ENCODE data around the gene HDHD3.
"Not testable (repeated sequence)": the region's sequence is repeated elsewhere in the genome, so short reads cannot be mapped to it uniquely, and the experiment has no call there.

HDHD3 gene

DNA sequence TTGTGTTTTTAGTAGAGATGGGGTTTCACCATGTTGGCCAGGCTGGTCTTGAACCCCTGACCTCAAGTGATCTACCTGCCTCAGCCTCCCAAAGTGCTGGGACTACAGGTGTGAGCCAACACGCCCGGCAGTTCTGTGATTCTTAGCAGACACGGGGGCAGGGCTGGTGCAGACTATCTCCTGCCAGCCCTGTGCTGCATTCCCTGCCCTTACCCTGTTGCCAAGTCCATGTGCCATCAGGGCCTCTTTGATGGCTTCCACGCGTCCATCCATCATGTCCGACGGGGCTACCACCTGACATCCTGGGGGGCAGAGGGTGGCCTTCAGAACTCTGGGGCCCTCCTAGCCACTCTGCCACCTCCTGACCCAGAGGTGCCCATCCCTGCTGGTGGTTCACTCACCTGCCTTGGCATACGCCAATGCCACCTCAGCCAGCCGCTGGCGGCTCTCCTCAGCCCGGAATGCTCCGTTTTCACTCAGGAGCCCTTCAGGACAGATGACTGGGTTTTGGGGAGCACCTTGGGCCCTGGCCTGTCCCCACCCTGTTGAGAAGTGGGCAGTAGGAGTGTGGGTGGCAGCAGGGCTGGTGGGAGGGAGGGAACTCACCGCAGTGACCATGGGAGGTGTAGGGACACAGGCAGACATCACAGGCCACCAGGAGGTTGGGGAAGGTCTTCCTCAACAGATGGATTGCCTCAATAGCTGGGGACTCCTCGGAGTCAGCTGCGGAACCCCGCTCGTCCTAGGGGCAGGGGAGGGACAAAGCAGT lies 13.6 kb upstream of the HDHD3 start:
- no peak for DNase-seq (ENCODE audit: low read depth, low spot score)

DNA sequence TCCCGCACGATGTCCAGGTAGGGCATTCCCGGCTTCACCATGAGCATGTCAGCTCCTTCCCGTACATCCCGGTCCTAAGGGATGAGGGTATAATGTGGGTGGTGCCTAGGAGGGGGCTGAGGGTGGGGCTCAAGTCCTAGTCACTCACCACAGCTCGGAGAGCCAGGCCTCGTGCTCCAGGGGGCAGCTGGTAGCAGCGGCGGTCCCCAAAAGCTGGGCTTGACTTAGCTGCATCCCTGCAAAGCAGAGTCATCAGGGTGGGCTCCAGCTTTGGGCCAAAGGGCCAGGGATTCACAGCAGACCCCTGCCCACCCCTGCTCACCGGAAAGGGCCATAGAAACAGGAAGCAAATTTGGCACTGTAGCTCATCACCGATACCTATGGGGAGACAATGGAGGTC lies 12.7 kb upstream of the HDHD3 start:
- DNase-seq (ENCODE audit: low read depth, low spot score): no peak

DNA sequence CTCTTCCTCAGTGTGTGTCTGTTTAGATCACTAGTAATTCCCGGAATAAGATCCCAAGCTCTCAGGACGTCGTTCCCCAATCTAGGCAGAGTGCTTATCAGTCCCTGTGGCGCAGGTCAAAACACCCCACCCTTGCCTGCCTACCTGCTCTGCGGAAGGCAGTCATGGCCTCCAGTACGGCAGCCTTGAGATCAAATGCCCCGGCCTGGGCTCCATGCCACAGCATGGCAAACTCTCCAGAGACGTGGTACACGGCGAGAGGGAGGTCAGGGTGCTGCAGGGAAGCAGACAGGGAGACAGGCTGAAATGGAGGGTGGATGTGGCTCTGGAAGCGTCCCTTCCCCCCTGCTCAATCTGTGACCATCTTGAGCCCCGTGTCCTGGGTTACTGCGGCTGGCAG lies 12.0 kb upstream of the HDHD3 start:
- no peak for DNase-seq (ENCODE audit: low read depth, low spot score)

DNA sequence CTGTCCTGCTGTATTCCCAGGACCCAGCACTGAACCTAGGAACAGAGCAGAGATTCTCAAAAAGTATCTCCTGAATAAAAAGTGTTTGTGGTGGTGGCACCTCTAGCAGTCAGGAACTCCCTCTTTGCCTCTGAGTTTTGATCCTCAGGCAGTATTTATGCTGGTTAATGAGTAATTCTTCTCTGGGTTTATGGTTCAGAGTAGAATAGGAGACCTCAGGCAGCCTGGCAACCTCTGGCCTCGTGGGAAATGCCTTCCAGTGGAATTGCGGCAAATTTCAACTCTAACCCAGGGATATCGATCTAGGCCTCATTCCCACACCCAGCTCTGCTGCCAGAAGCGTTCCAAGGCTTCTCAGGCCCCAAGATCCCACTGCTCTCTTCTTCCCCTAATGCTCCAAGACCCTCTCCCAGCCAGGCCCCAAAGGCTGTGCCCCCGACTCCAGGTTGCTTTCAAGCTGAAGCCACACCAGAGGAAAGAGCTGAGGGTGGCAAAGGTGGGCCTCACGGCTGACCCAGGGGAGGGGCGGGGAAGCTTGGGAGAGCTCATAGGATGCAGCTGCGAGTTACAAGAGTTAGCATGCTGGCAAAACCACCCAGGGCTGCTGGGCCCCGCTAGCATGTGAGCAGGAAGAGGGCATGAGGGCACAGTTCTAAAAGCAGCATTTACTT lies 10.9 kb upstream of the HDHD3 start:
- DNase-seq (ENCODE audit: low read depth, low spot score): no peak

DNA sequence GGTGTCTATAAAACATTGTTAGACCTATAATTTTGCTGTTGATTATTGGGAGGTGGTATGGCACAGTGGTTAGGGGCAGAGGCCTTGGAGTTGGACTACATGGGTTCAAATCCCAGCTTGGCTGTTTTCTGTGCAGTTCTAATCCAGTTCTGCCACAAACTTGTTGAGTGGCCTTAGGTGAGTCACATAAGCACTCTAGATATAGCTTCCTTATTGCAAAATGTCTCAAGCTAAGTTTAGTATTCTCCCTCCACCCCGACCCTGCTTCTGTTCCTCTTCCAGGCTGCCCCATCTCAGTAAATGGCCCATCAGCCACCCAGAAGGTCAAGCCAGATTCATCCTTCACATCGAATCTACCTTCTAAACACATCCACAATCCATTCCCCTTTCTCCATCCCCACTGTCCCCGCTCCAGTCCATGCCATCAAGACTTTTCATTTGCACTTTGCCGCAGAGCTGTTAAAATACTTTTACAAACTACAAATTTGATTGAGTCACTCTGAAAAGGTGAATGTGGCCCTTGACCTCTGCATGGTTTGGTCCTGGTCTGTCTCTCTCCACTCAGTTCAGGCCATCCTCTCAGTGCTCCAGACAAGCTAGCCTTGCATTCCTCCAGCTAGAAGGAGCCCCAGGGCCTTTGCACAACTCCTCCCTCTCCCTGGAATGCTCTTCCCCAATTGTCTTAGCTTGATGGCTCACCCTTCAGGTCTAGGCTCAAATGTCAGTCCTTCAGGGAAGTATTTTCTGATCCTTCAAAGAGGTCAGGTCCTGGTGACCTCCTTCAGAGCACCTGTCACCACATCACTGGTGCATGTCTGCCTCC lies 10.0 kb upstream of the HDHD3 start:
- no peak for DNase-seq (ENCODE audit: low read depth, low spot score)

DNA sequence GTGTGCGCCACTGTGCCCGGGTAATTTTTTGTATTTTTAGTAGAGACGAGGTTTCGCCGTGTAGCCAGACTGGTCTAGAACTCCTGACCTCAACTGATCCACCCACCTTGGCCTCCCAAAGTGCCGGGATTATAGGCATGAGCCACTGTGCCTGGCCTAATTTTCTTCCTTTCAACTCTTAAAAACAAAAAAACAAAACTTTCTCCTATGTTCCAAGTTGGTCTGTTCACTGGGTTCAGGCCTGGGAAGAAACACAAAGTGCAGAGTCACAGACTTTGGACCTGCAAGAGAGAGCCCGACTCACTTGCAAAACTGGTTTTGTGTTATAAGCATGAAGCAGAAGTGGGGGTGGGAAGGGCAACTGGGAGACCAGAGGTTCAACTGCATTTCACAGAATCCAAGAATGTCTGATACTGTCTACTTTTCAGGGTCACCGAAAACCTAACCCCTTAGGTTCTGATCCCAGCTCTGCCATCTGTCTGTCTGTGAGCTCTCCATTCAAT lies 5.2 kb upstream of the HDHD3 start:
- no peak for DNase-seq (ENCODE audit: low read depth, low spot score)

DNA sequence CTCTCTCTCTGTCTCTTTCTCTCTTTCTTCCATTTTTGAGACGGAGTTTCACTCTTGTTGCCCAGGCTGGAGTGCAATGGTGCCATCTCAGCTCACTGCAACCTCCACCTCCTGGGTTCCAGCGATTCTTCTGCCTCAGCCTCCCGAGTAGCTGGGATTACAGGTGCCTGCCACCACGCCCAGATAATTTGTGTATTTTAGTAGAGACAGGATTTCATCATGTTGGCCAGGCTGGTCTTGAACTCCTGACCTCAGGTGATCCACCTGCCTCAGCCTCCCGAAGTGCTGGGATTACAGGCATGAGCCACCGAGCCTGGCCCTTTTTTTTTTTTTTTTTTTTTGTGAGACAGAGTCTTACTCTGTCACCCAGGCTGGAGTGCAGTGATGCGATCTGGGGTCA lies 4.7 kb upstream of the HDHD3 start:
- DNase-seq (ENCODE audit: low read depth, low spot score): not testable (repeated sequence)

DNA sequence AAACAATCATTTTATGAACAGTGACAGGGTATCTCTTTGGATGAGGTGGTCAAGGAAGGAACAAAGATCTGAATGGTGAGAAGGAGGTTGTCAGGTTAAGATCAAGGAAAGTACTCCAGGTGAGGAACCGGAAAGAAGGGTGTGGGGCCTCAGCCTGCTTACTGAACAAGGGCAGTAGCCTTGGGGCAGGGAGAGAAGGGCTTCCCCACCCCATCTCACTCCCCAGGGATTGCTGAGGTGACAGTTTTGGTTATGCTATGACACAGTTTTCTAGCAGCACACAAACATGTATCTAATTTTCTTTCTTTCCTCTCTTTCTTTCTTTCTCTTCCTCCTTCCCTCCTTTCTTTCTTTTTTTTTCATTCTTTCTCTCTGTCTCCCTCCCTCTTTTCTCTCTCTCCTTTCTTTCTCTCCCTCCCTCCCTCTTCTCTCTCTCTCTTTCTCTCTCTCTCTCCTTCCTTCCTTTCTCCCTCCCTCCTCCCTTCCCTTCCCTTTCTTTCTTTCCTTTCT lies 4.1 kb upstream of the HDHD3 start:
- DNase-seq (ENCODE audit: low read depth, low spot score): no peak

DNA sequence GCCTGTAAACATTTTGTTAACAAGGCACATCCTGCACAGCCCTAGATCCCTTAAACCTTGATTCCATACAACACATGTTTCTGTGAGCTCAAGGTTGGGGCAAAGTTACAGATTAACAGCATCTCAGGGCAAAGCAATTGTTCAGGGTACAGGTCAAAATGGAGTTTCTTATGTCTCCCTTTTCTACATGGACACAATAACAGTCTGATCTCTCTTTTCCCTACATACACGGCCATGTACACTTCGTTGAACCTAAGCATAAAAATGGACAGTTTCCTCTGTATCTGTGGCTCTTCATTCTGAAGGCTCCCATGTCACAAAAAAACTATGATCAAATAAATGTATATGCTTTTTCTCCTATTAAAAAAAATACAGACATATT lies 3.0 kb upstream of the HDHD3 start:
- not testable (repeated sequence) for DNase-seq (ENCODE audit: low read depth, low spot score)

DNA sequence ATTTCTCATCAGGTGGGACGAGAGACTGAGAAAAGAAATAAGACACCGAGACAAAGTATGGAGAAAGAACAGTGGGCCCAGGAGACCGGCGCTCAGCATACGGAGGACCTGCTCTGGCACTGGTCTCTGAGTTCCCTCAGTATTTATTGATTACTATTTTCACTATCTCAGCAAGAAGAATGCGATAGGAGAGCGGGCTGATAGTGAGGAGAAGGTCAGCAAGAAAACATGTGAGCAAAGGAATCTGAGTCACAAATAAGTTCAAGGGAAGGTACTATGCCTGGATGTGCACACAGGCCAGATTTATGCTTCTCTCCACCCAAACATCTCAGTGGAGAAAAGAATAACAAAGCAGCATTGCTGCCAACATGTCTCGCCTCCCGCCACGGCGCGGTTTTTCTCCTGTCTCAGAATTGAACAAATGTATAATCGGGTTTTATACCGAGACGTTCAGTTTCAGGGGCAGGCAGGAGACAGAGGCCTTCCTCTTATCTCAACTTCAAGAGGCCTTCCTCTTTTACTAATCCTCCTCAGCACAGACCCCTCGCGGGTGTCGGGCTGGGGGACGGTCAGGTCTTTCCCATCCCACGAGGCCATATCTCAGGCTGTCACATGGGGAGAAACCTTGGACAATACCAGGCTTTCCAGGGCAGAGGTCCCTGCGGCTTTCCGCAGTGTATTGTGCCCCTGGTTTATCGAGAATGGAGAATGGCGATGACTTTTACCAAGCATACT lies 2.5 kb upstream of the HDHD3 start:
- DNase-seq (ENCODE audit: low read depth, low spot score): not testable (repeated sequence)

DNA sequence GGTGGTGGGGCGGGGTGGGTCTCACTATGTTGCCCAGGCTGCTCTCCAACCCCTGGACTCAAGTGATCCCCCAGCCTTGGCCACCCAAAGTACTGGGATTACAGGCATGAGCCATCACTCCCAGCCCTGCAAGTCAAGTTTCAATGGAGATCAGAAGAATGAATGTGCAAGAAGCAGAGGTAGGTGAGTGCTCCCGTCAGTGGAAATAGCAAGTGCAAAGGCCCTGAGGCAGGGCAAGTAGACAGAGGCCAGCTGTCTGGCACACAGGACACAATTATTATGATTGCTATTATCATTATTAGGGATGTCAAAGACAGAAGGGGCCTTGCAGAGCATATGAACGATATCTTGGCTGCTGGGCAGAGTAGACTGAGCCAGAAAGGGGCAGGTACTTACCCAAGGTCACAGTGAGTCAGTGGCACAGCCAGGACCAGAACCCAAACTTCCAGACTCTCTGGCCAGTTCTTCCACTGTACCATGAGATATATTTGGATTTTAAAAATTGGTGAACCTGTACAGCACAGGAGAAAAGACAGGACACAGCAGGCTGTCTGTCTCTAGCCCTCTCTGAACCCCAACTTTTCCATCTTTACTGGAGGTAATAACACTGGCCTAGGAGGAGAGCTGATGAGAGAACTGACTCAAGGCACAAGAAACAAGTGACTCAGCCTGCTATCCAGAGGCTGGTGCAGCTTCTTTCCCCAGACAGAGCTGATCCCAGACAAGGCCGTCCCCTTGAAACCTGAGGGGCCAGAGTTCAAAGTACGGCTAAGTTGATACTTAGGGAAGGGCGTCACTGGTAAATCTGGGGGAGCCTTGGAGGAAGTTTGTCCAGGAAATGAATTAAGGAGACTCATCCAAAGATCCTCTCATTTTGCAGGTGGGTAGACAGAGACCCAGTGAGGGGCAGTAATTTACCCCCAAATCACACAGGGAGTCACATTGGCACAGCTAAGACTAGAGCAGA lies 1.4 kb downstream of the HDHD3 start:
- DNase-seq (ENCODE audit: low read depth, low spot score): no peak

DNA sequence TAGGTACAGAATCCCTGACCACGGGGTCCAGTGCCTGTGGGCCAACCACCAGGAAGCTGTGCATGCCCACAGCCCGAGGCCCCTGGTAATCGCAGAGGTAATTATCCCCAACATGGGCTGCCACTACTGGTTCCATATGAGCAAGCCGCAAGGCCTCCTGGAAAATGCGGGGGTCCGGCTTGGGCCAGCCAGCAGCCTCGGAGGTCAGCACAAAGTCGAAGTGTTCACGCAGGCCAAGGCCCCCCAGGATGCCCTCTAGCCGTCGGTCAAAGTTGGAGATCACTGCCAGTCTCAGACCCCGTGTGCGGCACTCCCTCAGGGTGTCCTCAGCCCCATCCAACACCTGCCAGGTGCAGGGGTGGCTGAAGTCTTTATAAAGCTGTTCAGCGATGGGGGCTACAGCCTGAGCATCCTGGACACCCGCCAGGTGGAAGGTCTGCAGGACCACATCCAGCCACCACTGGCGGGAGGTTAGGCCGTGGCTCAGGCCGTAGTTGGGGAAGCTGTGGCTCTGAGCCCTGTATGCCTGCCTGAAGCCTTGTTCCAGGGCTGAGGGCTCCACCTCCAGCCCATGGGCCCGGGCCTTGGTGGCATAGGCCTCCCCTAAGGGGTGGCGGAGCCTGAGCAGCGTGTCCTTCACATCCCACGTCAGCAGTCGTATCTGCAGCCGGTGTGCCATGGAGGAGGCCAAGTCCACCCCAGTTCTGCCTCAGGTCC lies 3.0 kb downstream of the HDHD3 start:
- DNase-seq (ENCODE audit: low read depth, low spot score): no peak

DNA sequence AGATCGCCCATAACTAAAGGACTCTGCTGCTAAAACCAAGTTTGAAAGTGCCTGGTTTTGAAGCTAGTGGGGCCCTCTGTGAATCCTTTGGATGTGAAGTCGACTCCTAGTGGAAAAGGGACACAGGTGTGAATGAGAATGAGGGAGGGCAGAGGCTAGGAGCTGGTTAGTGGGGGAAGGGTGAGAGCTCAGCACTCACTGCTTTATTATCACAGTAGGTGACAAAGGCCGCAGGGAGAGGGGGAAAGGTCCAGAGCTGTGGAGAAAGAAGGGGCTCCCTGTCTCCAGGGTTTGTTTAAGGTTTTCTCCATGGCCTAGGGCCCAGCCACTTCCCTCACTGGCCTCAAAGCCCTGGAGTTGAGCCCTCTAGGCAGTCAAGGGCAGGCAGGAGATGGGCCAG lies 3.5 kb downstream of the HDHD3 start:
- no peak for DNase-seq (ENCODE audit: low read depth, low spot score)

DNA sequence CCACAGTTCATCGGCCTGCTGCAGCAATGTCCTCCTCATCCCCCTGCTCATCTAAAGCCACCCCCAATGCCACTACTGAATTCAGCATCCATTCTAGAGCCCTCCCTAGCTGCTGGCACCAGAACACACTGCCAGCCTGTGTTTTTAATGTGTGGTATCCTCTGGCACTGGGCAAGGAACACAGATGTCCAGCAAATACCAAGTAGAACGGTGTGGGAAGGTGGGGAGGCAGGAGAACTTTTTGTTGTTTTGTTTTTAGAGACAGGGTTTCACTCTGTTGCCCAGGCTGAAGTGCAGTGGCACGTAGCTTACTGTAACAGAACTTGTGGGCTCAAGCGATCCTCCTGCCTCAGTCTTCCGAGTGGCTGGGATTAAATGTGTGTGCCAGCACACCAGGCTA lies 4.7 kb downstream of the HDHD3 start:
- no peak for DNase-seq (ENCODE audit: low read depth, low spot score)

DNA sequence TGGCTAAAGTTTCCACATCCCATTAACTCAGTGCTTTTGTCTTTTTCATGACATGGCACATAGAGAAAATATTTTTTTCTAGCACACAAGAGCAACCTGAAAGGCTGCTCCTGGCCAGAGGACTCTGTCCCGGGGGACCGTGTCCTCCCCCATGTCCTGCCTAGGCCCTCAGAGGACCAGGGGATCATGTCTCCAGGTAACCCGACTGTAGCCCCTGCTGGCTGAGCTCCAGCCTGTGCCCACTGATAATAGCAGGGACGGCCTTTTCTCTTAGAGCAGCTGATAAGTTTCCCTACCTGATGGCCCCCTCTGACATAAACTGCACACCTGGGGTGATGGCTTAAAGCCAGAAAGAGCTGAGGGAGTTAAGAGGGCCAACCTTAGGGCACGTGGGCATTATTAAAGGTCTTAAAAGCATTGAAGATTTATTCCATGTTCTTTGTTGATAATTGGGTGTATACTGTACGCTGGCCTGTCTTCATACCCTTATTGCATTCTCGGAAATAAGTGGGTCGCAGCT lies 5.9 kb downstream of the HDHD3 start:
- no peak for DNase-seq (ENCODE audit: low read depth, low spot score)

DNA sequence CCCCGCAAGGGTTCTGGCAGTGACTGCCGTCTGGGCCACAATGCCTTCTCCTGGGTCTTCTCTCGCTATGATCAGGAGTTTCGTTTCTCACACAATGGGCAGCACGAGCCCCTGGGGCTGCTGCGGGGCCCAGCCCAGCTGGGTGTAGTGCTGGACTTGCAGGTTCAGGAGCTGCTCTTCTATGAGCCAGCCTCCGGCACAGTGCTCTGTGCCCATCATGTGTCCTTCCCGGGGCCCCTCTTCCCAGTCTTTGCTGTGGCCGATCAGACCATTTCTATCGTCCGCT lies 7.0 kb downstream of the HDHD3 start:
- DNase-seq (ENCODE audit: low read depth, low spot score): no peak

DNA sequence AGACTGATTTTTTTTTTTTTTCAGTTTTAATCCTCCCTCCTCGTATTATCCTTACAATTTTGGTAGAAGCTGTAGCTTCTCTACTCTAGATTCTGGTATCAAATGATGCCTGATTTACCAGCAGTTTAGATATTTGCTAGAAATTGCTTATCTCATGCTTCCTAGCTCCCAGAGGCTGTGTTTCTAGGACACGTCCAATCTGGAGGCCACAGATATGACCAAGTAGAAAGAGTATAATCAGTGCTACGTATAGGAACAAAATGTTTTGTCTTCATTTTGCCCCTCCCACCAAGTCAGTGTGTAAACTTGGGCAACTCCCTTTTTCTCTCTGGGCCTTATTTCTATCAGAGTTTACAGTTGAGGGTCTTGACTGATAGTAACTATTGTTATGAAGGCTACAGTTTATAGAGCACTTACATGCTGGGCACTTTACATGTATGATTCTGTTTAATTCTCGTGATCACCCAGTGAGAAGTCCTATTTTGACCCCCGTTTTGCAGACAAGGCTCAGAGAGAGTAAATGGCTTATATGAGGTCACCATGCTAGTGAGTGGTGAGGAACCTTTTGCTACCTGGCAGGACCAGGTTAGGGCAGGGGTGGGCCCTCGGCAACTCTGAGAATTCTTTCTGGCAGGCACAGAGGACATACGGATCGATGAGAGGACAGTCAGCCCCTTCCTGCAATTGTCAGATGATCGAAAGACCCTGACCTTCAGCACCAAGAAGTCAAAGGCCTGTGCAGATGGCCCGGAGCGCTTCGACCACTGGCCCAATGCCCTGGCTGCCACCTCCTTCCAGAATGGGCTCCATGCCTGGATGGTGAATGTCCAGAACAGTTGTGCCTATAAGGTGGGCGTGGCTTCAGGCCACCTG lies 7.6 kb downstream of the HDHD3 start:
- no peak for DNase-seq (ENCODE audit: low read depth, low spot score)

DNA sequence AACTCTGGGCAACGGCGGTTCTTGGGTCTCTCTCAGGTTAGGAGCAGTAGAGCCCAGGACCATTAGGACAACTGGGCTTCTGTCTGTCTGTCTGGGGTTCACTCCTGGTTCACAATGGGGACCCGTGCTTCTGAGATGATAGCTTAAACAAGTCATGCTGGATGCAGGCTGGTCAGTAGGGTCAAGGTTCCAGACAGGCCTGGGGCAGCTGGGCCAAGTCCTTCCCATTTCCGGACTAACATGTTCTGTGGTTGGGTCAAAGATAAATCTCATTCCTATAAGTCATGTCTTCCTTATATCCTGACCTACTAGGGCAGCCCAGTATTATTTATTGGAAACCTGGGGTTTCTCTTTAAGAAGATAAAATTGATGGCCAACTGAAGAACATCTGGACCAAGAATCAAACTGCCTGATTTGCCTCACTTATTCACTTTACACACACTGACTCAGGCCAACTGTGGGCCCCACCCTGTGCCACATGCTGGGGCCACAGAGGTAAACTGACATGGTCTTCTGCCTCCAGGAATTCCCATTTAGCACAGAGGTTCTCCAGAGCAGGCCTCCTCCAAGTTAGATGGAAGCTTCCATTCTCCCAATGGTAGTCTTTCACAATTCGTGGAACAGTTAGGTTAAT lies 8.3 kb downstream of the HDHD3 start:
- DNase-seq (ENCODE audit: low read depth, low spot score): no peak

Measured in activated CD4-positive, CD25-positive, alpha-beta regulatory T cell treated with anti-CD3 and anti-CD28 coated beads, Interleukin-2, amount 50 U/mL, for 16 hours (primary cell).